ENCODE measurements around the gene DNAI1. TPM values are rescaled to one million over a fixed set of nuclear protein-coding genes. Genes with fewer than 3 reads are reported as not detected.

Gene DNAI1
- total and polyA plus RNA-seq, 4 donors = 4.6 to 26.2 (median 9.2) TPM

DNA sequence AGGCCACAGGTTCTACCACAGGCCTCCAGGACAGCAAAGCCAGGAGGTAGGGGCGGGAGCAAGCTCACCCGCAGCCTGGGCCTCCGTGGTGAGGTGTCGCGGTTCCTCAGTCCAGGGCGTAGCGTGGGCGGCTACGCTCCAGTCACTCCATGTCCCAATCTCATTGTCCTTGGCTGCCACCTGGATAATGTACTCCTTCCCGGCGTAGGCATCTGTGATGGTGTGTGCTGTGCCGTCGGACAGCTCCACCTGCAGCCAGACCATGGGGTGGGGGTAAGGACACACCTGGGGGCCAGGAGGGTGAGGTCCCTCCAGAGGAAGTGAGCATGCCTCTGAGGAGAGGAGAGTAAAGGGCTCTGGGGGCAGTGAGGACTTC lies 94.0 kb downstream of the DNAI1 start:
- Histone ChIP-seq H3K4me3 (no peak overlapping the region), H3K4me1 (ENCODE audit: control insufficient read depth in 5 of 5, insufficient read depth in 5 of 5, low read length in 5 of 5) (peaks cover 0 to 21% (median 9%) of the 10 kb centered on the region in 5 donors), H3K9me3 (ENCODE audit: control insufficient read depth in 4 of 4, insufficient read depth in 3 of 4, low read length in 3 of 4) (no peaks in the 10 kb centered on the region), H3K36me3 (ENCODE audit: control insufficient read depth in 4 of 4, insufficient read depth in 4 of 4, low read length in 4 of 4) (peaks cover 0 to 11% (median 3%) of the 10 kb centered on the region in 4 donors), H3K9ac (ENCODE audit: insufficient read depth in 1 of 2, low read length in 2 of 2) (no peak overlapping the region), H3K27me3 (ENCODE audit: control insufficient read depth in 3 of 3, insufficient read depth in 3 of 3, low read length in 2 of 3) (peaks cover 0 to 14% (median 0%) of the 10 kb centered on the region in 3 donors), H3K27ac (ENCODE audit: low read depth in 1 of 2, low read length in 1 of 2) (no peak overlapping the region)
- TF ChIP-seq, protein P1, sequence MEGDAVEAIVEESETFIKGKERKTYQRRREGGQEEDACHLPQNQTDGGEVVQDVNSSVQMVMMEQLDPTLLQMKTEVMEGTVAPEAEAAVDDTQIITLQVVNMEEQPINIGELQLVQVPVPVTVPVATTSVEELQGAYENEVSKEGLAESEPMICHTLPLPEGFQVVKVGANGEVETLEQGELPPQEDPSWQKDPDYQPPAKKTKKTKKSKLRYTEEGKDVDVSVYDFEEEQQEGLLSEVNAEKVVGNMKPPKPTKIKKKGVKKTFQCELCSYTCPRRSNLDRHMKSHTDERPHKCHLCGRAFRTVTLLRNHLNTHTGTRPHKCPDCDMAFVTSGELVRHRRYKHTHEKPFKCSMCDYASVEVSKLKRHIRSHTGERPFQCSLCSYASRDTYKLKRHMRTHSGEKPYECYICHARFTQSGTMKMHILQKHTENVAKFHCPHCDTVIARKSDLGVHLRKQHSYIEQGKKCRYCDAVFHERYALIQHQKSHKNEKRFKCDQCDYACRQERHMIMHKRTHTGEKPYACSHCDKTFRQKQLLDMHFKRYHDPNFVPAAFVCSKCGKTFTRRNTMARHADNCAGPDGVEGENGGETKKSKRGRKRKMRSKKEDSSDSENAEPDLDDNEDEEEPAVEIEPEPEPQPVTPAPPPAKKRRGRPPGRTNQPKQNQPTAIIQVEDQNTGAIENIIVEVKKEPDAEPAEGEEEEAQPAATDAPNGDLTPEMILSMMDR (IDR thresholded peaks at IDR 0.05; ENCODE audit: control extremely low read depth, extremely low read depth) = no peak
- DNase-seq = no peak
- 89 to 95% methylated on average over 13 of the region's 13 CpGs for WGBS, 2 donors
- ATAC-seq (ENCODE audit: insufficient read depth, low FRiP score) = no peak

DNA sequence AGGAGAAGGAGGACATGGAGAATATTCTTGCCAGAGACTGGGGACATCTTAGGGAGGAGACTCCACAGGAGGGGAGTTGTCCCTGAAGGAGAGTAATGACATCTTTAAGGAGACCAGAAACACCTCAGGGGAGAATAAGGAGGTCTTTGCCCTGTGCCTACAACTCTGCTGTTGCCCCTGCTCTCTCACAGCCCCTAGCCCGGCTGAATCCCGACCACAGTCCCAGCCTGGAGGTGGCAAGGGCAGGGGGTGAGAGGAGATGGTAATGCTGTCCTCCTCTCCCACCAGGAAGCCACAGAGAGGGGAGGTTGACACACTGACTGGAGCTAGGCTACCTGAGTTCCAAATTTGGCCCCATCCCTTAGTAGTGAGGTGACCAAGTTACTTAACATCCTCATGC lies 94.4 kb downstream of the DNAI1 start:
- H3K27ac ChIP-seq (ENCODE audit: low read depth in 1 of 2, low read length in 1 of 2) = no peak overlapping the region
- no peak overlapping the region for H3K4me3 ChIP-seq
- peaks cover 0 to 12% (median 3%) of the 10 kb centered on the region in 4 donors for H3K36me3 ChIP-seq (ENCODE audit: control insufficient read depth in 4 of 4, insufficient read depth in 4 of 4, low read length in 4 of 4)
- peaks cover 0 to 15% (median 0%) of the 10 kb centered on the region in 3 donors for H3K27me3 ChIP-seq (ENCODE audit: control insufficient read depth in 3 of 3, insufficient read depth in 3 of 3, low read length in 2 of 3)
- no peak for DNase-seq
- TF ChIP-seq, protein P1 (IDR thresholded peaks at IDR 0.05; ENCODE audit: control extremely low read depth, extremely low read depth) = no peak
- H3K9me3 ChIP-seq (ENCODE audit: control insufficient read depth in 4 of 4, insufficient read depth in 3 of 4, low read length in 3 of 4) = no peaks in the 10 kb centered on the region
- 84 to 89% methylated on average over 2 of the region's 2 CpGs for WGBS, 2 donors
- no peak overlapping the region for H3K9ac ChIP-seq (ENCODE audit: insufficient read depth in 1 of 2, low read length in 2 of 2)
- ATAC-seq (ENCODE audit: insufficient read depth, low FRiP score) = no peak
- H3K4me1 ChIP-seq (ENCODE audit: control insufficient read depth in 5 of 5, insufficient read depth in 5 of 5, low read length in 5 of 5) = peaks cover 0 to 18% (median 9%) of the 10 kb centered on the region in 5 donors

DNA sequence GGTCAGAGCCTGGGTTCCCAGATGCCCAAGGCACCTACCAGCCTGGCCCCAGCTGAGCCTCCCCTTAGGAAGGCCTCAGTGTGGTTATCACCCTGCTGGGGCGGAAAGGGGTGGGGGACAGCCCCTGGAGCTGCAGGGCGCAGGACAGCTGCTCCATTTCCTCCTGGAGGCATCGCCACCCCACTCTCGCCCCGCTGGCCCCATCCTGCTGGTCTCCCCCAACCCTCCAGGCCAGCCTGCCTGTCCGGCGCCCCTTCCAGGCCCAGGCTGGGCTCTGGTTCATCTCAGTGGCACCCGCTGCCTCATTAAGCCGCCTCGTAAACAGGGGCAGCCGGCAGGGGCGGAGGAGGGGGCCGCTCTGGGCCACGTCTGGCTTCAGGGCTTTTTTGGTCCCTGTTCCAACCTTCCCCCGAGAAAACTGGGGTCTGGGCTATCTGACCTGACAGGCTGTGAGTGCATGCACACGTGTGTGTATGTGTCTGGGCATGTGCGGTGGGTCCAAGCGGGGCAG lies 95.0 kb downstream of the DNAI1 start:
- H3K27me3 ChIP-seq (ENCODE audit: control insufficient read depth in 3 of 3, insufficient read depth in 3 of 3, low read length in 2 of 3) = peaks cover 0 to 15% (median 0%) of the 10 kb centered on the region in 3 donors
- no peak overlapping the region for H3K9ac ChIP-seq (ENCODE audit: insufficient read depth in 1 of 2, low read length in 2 of 2)
- no peak overlapping the region for H3K4me3 ChIP-seq
- no peak overlapping the region for H3K27ac ChIP-seq (ENCODE audit: low read depth in 1 of 2, low read length in 1 of 2)
- peaks cover 0 to 15% (median 9%) of the 10 kb centered on the region in 5 donors for H3K4me1 ChIP-seq (ENCODE audit: control insufficient read depth in 5 of 5, insufficient read depth in 5 of 5, low read length in 5 of 5)
- 83 to 86% methylated on average over 18 of the region's 18 CpGs for WGBS, 2 donors
- no peaks in the 10 kb centered on the region for H3K9me3 ChIP-seq (ENCODE audit: control insufficient read depth in 4 of 4, insufficient read depth in 3 of 4, low read length in 3 of 4)
- ATAC-seq (ENCODE audit: insufficient read depth, low FRiP score) (no peak), DNase-seq (no peak)
- H3K36me3 ChIP-seq (ENCODE audit: control insufficient read depth in 4 of 4, insufficient read depth in 4 of 4, low read length in 4 of 4) = peaks cover 0 to 12% (median 3%) of the 10 kb centered on the region in 4 donors
- TF ChIP-seq, protein P1 (IDR thresholded peaks at IDR 0.05; ENCODE audit: control extremely low read depth, extremely low read depth) = no peak
